ENCODE measurements around the gene CELA2A. TPM values are rescaled to one million over a fixed set of nuclear protein-coding genes. Genes with fewer than 3 reads are reported as not detected.

The CELA2A gene
- total RNA-seq, 1 donor from 2014 or later: not detected

DNA sequence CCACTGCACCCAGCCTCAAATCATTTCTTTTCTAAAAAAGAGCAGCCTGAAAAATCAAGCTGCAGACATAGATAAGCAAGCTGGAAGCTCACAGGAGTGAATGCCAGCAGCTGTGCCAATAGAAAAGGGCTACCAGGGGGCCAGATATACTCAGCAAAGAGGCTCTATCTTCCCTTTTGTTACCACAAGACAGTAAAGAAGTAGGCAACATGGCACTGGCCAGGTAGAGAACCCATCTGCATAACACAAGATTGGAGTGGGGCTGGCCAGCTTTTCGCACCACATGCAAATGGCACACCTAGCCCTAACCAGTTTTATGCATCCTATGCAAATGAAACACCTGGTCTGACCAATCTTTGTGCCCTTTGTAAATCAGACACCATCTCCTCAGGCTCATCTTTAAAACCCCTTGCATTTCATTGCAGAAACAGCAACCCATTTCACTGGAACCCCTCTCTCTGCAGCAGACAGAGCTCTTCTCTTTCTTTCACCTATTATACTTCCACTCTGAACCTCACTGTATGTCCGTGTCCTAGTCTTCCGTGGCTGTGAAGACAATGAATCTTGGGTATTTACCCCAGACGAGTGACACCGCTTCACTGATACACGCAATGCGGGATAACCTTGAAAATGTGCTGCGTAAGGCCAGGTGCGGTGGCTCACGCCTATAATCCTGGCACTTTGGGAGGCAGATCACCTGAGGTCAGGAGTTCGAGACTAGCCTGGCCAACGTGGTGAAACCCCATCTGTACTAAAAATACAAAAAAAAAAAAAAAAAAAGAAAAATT lies 52.4 kb downstream of the CELA2A start:
- H4K20me1 ChIP-seq (ENCODE audit: low read depth): no peaks in the 10 kb centered on the region
- H3K27me3 Mint-ChIP-seq (ENCODE audit: insufficient read depth, low read depth): no peaks in the 10 kb centered on the region
- H3K4me3 Mint-ChIP-seq: no peak overlapping the region
- no peaks in the 10 kb centered on the region for H3K4me1 ChIP-seq
- H3K79me2 ChIP-seq (ENCODE audit: low read depth): no peaks in the 10 kb centered on the region
- no peaks in the 10 kb centered on the region for H3K36me3 ChIP-seq
- no peak overlapping the region for H3K27ac ChIP-seq
- H3K4me3 ChIP-seq: no peak overlapping the region
- no peaks in the 10 kb centered on the region for H3F3A ChIP-seq (ENCODE audit: low read depth)
- H3K9me3 Mint-ChIP-seq: no peaks in the 10 kb centered on the region
- TF ChIP-seq EZH2 (IDR thresholded peaks at IDR 0.05): no peak
- TF ChIP-seq, protein P1, sequence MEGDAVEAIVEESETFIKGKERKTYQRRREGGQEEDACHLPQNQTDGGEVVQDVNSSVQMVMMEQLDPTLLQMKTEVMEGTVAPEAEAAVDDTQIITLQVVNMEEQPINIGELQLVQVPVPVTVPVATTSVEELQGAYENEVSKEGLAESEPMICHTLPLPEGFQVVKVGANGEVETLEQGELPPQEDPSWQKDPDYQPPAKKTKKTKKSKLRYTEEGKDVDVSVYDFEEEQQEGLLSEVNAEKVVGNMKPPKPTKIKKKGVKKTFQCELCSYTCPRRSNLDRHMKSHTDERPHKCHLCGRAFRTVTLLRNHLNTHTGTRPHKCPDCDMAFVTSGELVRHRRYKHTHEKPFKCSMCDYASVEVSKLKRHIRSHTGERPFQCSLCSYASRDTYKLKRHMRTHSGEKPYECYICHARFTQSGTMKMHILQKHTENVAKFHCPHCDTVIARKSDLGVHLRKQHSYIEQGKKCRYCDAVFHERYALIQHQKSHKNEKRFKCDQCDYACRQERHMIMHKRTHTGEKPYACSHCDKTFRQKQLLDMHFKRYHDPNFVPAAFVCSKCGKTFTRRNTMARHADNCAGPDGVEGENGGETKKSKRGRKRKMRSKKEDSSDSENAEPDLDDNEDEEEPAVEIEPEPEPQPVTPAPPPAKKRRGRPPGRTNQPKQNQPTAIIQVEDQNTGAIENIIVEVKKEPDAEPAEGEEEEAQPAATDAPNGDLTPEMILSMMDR (IDR thresholded peaks at IDR 0.05): no peak
- TF ChIP-seq EZH2phosphoT487 (IDR thresholded peaks at IDR 0.05): no peak
- H2AFZ ChIP-seq (replicated peaks): no peak overlapping the region
- H3K27ac Mint-ChIP-seq: no peak overlapping the region
- H3K9me3 ChIP-seq (ENCODE audit: low read depth): no peaks in the 10 kb centered on the region
- peaks cover 4% of the 10 kb centered on the region for H3K36me3 Mint-ChIP-seq
- no peak for DNase-seq (ENCODE audit: low spot score)
- no peak overlapping the region for H3K9ac ChIP-seq
- no peaks in the 10 kb centered on the region for H3K27me3 ChIP-seq
- no peak overlapping the region for H3K4me2 ChIP-seq
- H3K4me1 Mint-ChIP-seq: no peaks in the 10 kb centered on the region

DNA sequence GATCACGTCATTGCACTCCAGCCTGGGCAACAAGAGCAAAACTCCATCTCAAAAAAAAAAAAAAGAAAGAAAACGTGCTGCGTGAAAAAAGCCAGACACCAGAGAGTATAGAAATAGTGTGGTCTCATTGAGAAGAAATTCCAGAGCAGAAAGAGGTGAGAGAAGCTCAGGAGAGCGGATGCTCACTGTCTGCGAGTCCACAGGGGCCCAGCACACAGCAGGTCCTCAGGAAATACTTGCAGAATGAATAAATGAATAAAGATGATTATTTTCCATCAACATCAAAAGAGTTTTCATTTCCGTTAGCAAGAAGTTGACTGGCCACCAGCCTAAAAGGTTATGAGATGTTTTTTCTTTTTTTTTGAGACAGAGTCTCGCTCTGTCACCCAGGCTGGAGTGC lies 53.1 kb downstream of the CELA2A start:
- H3K36me3 ChIP-seq: no peaks in the 10 kb centered on the region
- no peak for DNase-seq (ENCODE audit: low spot score)
- H3F3A ChIP-seq (ENCODE audit: low read depth): no peaks in the 10 kb centered on the region
- H3K27me3 ChIP-seq: no peaks in the 10 kb centered on the region
- Mint-ChIP-seq H3K36me3 (peaks cover 5% of the 10 kb centered on the region), H3K4me1 (no peaks in the 10 kb centered on the region), H3K27ac (no peak overlapping the region), H3K4me3 (no peak overlapping the region), H3K9me3 (no peaks in the 10 kb centered on the region), H3K27me3 (ENCODE audit: insufficient read depth, low read depth) (no peaks in the 10 kb centered on the region)
- H3K79me2 ChIP-seq (ENCODE audit: low read depth): no peaks in the 10 kb centered on the region
- TF ChIP-seq EZH2 (IDR thresholded peaks at IDR 0.05): no peak
- no peak for TF ChIP-seq EZH2phosphoT487 (IDR thresholded peaks at IDR 0.05)
- TF ChIP-seq, protein P1 (IDR thresholded peaks at IDR 0.05): no peak
- no peaks in the 10 kb centered on the region for H4K20me1 ChIP-seq (ENCODE audit: low read depth)
- no peak overlapping the region for H3K4me2 ChIP-seq
- H3K4me3 ChIP-seq: no peak overlapping the region
- no peak overlapping the region for H3K27ac ChIP-seq
- no peaks in the 10 kb centered on the region for H3K9me3 ChIP-seq (ENCODE audit: low read depth)
- no peaks in the 10 kb centered on the region for H3K4me1 ChIP-seq
- H2AFZ ChIP-seq (replicated peaks): no peak overlapping the region
- no peak overlapping the region for H3K9ac ChIP-seq

DNA sequence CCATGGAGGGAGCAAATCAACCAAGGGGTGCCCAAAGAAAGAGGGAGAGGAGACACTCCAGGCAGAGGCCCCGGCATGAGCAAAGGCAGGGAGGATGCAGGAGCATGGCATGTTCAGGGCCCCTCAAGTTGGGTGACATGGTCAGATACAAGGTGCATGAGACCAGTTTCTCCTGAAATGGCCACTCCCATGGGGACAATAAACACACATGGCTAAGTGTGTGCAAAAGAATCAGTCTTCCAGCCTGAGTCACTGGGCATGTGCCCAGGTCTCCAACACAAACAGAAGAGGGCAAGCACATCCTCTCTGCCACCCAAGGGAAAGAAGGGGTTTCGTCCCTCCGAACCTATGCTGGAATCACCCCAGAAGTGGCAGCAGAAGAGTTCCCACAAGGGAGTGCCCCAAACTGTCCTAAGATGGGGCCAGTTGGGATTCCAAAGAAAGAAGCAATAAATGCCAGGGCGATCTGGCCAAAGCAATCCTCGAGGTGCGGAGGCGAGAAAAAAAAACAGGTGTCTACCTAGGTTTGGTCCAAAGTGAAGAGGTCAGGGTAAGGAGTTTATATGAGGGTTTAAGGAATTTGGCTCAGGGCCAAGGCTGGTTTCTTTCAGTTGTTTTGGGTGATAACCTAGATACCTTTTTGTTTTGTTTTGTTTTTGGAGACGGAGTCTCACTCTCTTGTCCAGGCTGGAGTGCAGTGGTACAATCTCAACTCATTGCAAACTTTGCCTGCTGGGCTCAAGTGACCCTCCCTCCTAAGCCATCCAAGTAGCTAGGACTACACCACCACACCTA lies 54.3 kb downstream of the CELA2A start:
- Mint-ChIP-seq H3K27me3 (ENCODE audit: insufficient read depth, low read depth) (no peaks in the 10 kb centered on the region), H3K27ac (no peak overlapping the region), H3K9me3 (no peaks in the 10 kb centered on the region), H3K4me3 (no peak overlapping the region), H3K36me3 (peaks cover 5% of the 10 kb centered on the region), H3K4me1 (no peaks in the 10 kb centered on the region)
- no peaks in the 10 kb centered on the region for H3K4me1 ChIP-seq
- no peak for TF ChIP-seq EZH2phosphoT487 (IDR thresholded peaks at IDR 0.05)
- TF ChIP-seq, protein P1 (IDR thresholded peaks at IDR 0.05): no peak
- no peak for TF ChIP-seq EZH2 (IDR thresholded peaks at IDR 0.05)
- H2AFZ ChIP-seq (replicated peaks): no peak overlapping the region
- H3K27me3 ChIP-seq: no peaks in the 10 kb centered on the region
- no peaks in the 10 kb centered on the region for H3K9me3 ChIP-seq (ENCODE audit: low read depth)
- no peak overlapping the region for H3K27ac ChIP-seq
- H3K9ac ChIP-seq: no peak overlapping the region
- no peak for DNase-seq (ENCODE audit: low spot score)
- no peak overlapping the region for H3K4me2 ChIP-seq
- no peaks in the 10 kb centered on the region for H3K79me2 ChIP-seq (ENCODE audit: low read depth)
- no peaks in the 10 kb centered on the region for H4K20me1 ChIP-seq (ENCODE audit: low read depth)
- H3F3A ChIP-seq (ENCODE audit: low read depth): no peaks in the 10 kb centered on the region
- H3K36me3 ChIP-seq: no peaks in the 10 kb centered on the region
- H3K4me3 ChIP-seq: no peak overlapping the region

All from neural progenitor cell (in vitro differentiated cells).